Uterus (tissue), 4 donors: Measurements from ENCODE around the gene HTR3C. TPM values are rescaled to one million over a fixed set of nuclear protein-coding genes. Genes with fewer than 3 reads are reported as not detected.

Experiments
- DNase-seq, 2 donors: peaks; one replicate each; pipeline ENCODE4 v3.0.0-alpha.2; 2019 to 2020
- H3K27ac ChIP-seq, 2 donors: fragments of 200-600 bp; sonication (generic); 1 replicate in 1 of 2; 2 replicates in 1 of 2; pipeline ENCODE4 v1.5.1; 2016 to 2018
- H3K27me3 ChIP-seq, 2 donors: fragments of 200-600 bp; sonication (generic); one replicate each; pipeline ENCODE4 v1.5.1; 2018 to 2019; ENCODE audit warnings: control low read depth in 1 of 2
- H3K36me3 ChIP-seq, 2 donors: fragments of 200-600 bp; sonication (generic); one replicate each; pipeline ENCODE4 v1.5.1; 2019; ENCODE audit warnings: control low read depth in 1 of 2
- H3K4me1 ChIP-seq, 2 donors: fragments of 200-600 bp; sonication (generic); one replicate each; pipeline ENCODE4 v1.5.1; 2018 to 2019; ENCODE audit warnings: control low read depth in 1 of 2
- H3K4me3 ChIP-seq, 2 donors: fragments of 200-600 bp; sonication (generic); 1 replicate in 1 of 2; 2 replicates in 1 of 2; pipeline ENCODE4 v1.5.1; 2018 to 2019; ENCODE audit warnings: mild to moderate bottlenecking in 1 of 2
- H3K9me3 ChIP-seq, 2 donors: fragments of 200-600 bp; sonication (generic); one replicate each; pipeline ENCODE4 v1.5.1; 2019; ENCODE audit warnings: control low read depth in 1 of 2
- CTCF ChIP-seq, 4 experiments: fragments of 200-600 bp in 2 of 4; fragments of 450-650 bp in 2 of 4; sonication (generic) in 2 of 4; IDR thresholded peaks; one replicate each; pipeline ENCODE4 v1.5.1; 2016 to 2019; ENCODE audit warnings: antibody characterized with exemption in 4 of 4, mild to moderate bottlenecking in 2 of 4, moderate library complexity in 1 of 4
- POLR2A ChIP-seq, 2 donors: fragments of 450-650 bp; IDR thresholded peaks; one replicate each; pipeline ENCODE4 v1.6.1; 2016; ENCODE audit warnings: antibody characterized with exemption in 2 of 2, mild to moderate bottlenecking in 1 of 2, moderate library complexity in 1 of 2
- intact Hi-C: fragments of 100-400 bp; cut with DNase I; formaldehyde crosslinking; loops from one replicate; pipeline ENCODE4 v1.15.1; 2023; ENCODE audit warnings: low total_unique reads
- total RNA-seq, 4 donors: library from RNA; depleted of rRNA in 3 of 4; stranded (reverse); fragments of >200 nt in 3 of 4; gene quantifications; one replicate each; pipeline versions ENCODE4 v1.1.0 to v1.2.4, GENCODE V29; 2014 to 2023
- donor health status: DM: yes; HTN: yes; CAD: no.

The HTR3C gene
- total RNA-seq, 4 donors from 2014 or later: 0.29 TPM; not detected in 3

GRCh38 chr3:184016169-184016570 is 36.7 kb upstream of the HTR3C start:
- intact Hi-C loops: no loop called here
- no peaks in the 10 kb centered on the region for H3K36me3 ChIP-seq
- no peak overlapping the region for H3K27ac ChIP-seq
- no peaks in the 10 kb centered on the region for H3K9me3 ChIP-seq
- no peak overlapping the region for H3K4me3 ChIP-seq
- TF ChIP-seq POLR2A (IDR thresholded peaks at IDR 0.05): no peak
- no peak for TF ChIP-seq CTCF (IDR thresholded peaks at IDR 0.05)
- H3K4me1 ChIP-seq: peaks cover 0 to 9% of the 10 kb centered on the region in 2 donors
- DNase-seq: no peak
- no peaks in the 10 kb centered on the region for H3K27me3 ChIP-seq

- H3K4me3 ChIP-seq: peak overlapping the region; percentile 84 to 92
- peak overlapping the region; percentile 76 to 81 for H3K27ac ChIP-seq
- no peaks in the 10 kb centered on the region for H3K36me3 ChIP-seq
- H3K27me3 ChIP-seq: no peaks in the 10 kb centered on the region
- intact Hi-C loops: no loop called here
- H3K4me1 ChIP-seq: peaks cover 0 to 9% of the 10 kb centered on the region in 2 donors
- peak; percentile 45 to 66 for DNase-seq
- TF ChIP-seq CTCF (IDR thresholded peaks at IDR 0.05) (peak; percentile 65 to 98 (median 91)), POLR2A (IDR thresholded peaks at IDR 0.05) (no peak)
- H3K9me3 ChIP-seq: no peaks in the 10 kb centered on the region
Measured at GRCh38 chr3:184016811-184017671, 35.8 kb upstream of the HTR3C start.

- intact Hi-C loops: no loop called here
- peak; percentile 91 to 92 for DNase-seq
- Histone ChIP-seq H3K27ac (peak within 1 kb of the TSS; percentile 76 to 81), H3K4me1 (peaks cover 0 to 9% of the 10 kb centered on the region in 2 donors), H3K9me3 (no peaks in the 10 kb centered on the region), H3K27me3 (no peaks in the 10 kb centered on the region), H3K4me3 (peak within 1 kb of the TSS; percentile 84 to 92), H3K36me3 (no peaks in the 10 kb centered on the region)
- TF ChIP-seq POLR2A (IDR thresholded peaks at IDR 0.05) (peak; percentile 7 to 30), CTCF (IDR thresholded peaks at IDR 0.05) (peak in 2 of 4 experiments; percentile 20 to 35)
Measured at GRCh38 chr3:184017672-184018423, 35.0 kb upstream of the HTR3C start, which contains the start of gene ABCC5. TSS of gene ABCC5 (minus strand) at chr3:184017884. CDS start at chr3:184014392, 3,492 bp downstream.

GRCh38 chr3:184018424-184018973 is 34.3 kb upstream of the HTR3C start:
- H3K27me3 ChIP-seq: no peaks in the 10 kb centered on the region
- no peaks in the 10 kb centered on the region for H3K36me3 ChIP-seq
- H3K27ac ChIP-seq: peak overlapping the region; percentile 76 to 81
- intact Hi-C loops: no loop called here
- H3K4me1 ChIP-seq: peaks cover 0 to 9% of the 10 kb centered on the region in 2 donors
- no peaks in the 10 kb centered on the region for H3K9me3 ChIP-seq
- TF ChIP-seq POLR2A (IDR thresholded peaks at IDR 0.05) (no peak), CTCF (IDR thresholded peaks at IDR 0.05) (no peak)
- H3K4me3 ChIP-seq: peak overlapping the region; percentile 84 to 92
- no peak for DNase-seq
